ENCODE measurements around the gene ST6GALNAC1.

Gene ST6GALNAC1

DNA sequence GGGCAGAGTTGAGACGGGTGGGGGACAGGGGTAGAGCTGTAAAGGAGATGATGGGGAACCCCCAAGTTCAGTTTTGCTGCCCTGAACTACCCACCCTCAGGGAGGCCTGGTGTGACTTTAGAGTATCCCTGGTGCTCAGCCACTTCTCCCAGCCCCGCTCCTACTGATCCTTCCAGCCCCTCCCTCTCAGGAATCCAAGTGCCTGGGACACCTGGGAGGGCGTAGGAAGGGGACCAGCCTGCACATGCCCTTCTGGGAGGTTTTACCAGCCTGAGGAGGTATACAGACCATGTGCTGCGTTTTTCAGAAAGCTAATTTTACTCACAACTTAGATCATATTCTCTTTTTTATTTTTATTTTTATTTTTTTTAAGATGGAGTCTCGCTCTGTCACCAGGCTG, 62.0 kb downstream of the ST6GALNAC1 start:
- DNase-seq, result no peak
- peaks cover 75% of the 10 kb centered on the region for H3K27me3 Mint-ChIP-seq
- H3K36me3 Mint-ChIP-seq, result no peaks in the 10 kb centered on the region
- no peak overlapping the region for H3K27ac Mint-ChIP-seq
- H3K4me3 Mint-ChIP-seq, result no peak overlapping the region
- H3K4me1 Mint-ChIP-seq, result peaks cover 21% of the 10 kb centered on the region
- no peaks in the 10 kb centered on the region for H3K9me3 Mint-ChIP-seq
- CTCF ChIA-PET, result interaction anchor here (1.0 kb wide), 1 partner anchor 43 kb away, joined by 4 read pairs; no protein-coding TSS in a partner anchor

DNA sequence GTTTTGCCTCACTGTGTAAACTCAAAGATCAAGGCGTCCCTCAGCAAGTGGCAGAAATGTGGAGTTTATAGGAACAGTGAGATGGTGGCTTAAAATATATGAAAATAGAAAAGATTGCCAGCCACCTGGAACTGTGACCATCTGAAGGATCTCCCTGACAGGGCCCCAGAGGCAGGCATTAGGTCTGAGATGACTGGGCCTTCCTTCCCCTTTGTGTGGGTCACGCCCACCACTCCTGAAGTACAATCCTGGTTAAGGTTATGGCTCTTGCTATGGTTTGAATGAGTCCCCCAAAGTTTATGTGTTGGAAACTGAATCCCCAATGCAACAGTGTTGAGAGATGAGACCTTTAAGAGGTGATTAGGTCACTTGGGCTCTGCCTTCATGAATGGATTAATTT, 64.3 kb downstream of the ST6GALNAC1 start:
- Mint-ChIP-seq H3K4me3 (no peak overlapping the region), H3K4me1 (peaks cover 7% of the 10 kb centered on the region), H3K9me3 (no peaks in the 10 kb centered on the region), H3K27ac (no peak overlapping the region), H3K27me3 (peaks cover 59% of the 10 kb centered on the region), H3K36me3 (no peaks in the 10 kb centered on the region)
- no peak for DNase-seq
- CTCF ChIA-PET, result interaction anchor here (1.3 to 1.6 kb wide), 3 partner anchors 16 to 134 kb away, joined by 3 to 5 read pairs (median 4); no protein-coding TSS in a partner anchor

DNA sequence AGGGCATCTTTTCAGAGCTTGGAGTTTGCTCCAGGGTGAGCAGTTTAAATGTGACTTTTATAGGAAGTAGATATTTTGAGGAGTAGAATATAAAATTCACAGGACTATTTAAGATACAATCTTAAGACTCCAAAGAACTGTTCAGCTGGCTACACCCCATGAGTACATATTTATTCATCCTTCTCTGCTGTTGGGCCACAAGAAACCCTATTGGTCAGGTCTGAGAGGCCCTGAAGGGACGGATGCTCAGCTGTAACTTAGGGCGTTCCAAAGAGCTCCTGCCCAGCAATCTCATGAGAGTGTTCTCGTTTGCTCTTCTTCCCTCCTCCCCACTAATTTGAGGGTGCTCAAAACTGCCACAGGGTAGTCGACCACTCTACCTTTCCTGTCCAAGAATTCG, 65.2 kb downstream of the ST6GALNAC1 start:
- no peak for DNase-seq
- no peak overlapping the region for H3K27ac Mint-ChIP-seq
- no peak overlapping the region for H3K4me3 Mint-ChIP-seq
- peaks cover 50% of the 10 kb centered on the region for H3K27me3 Mint-ChIP-seq
- peaks cover 7% of the 10 kb centered on the region for H3K4me1 Mint-ChIP-seq
- H3K36me3 Mint-ChIP-seq, result no peaks in the 10 kb centered on the region
- CTCF ChIA-PET, result interaction anchor here (1.3 to 1.6 kb wide), 2 partner anchors 23 to 135 kb away, joined by 3 to 5 read pairs; no protein-coding TSS in a partner anchor
- no peaks in the 10 kb centered on the region for H3K9me3 Mint-ChIP-seq

DNA sequence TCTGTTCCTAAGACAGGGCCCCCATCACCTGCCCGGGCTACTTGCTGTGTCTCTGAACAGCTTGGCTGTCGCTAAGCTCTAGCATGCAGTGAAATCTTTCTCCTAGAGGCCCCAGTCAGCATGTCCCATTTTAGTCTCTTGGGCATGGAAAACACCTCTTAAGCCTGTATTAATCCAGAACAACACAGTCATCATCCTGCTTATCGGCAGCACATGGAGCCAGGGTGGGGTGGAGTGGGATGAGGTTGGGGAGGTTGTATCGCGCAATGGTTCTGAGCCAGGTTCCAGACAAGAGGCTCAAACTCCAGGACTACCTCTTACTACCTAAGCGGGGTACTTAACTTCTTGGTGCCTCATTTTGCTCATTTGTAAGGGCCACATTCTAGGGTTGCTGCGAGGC, 65.7 kb downstream of the ST6GALNAC1 start:
- DNase-seq, result no peak
- CTCF ChIA-PET, result interaction anchor here (1.3 to 1.6 kb wide), 2 partner anchors 23 to 135 kb away, joined by 3 to 5 read pairs; no protein-coding TSS in a partner anchor
- Mint-ChIP-seq H3K27me3 (peaks cover 45% of the 10 kb centered on the region), H3K4me1 (peaks cover 7% of the 10 kb centered on the region), H3K9me3 (no peaks in the 10 kb centered on the region), H3K4me3 (no peak overlapping the region), H3K36me3 (no peaks in the 10 kb centered on the region), H3K27ac (no peak overlapping the region)

DNA sequence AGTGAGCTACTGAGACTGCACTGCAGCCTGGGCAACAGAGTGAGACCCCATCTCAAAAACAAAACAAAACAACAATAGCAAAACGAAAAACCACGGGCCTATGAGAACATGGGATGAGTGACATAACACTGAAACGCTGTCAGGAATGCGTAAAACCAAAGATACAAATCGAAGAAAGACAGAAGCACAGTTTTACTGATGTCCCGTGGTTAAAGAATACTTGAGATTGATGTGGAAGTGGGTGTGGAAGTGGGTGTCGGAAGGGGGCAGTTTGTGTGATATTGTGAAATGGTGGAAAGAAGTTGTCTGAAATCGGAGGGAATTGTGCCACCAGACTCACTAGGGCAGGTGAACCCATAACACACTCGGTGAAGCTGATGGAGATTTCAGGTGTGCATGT, 67.4 kb downstream of the ST6GALNAC1 start:
- peaks cover 28% of the 10 kb centered on the region for H3K27me3 Mint-ChIP-seq
- no peak overlapping the region for H3K4me3 Mint-ChIP-seq
- CTCF ChIA-PET, result interaction anchor here (0.8 kb wide), 1 partner anchor 48 kb away, joined by 3 read pairs; no protein-coding TSS in a partner anchor
- H3K9me3 Mint-ChIP-seq, result no peaks in the 10 kb centered on the region
- no peak for DNase-seq
- H3K27ac Mint-ChIP-seq, result no peak overlapping the region
- peaks cover 7% of the 10 kb centered on the region for H3K4me1 Mint-ChIP-seq
- no peaks in the 10 kb centered on the region for H3K36me3 Mint-ChIP-seq

DNA sequence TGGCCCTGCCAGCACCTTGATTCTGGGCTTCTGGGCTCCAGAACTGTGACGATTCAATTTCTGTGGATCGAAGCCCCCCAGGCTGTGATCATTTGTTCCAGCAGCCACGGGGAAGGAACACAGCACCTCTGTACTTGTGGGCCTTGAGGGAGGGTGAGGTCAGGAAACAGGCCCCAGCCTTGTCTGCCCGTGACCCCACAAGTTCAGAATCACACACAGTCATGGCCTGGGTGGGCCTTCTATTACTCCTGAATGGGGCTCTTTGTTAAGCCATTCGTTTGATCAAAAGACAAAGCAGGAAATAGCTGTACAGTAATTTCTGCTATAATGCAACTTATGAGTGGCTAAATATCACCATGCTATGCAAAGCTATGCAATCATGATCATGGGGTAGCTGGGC, 68.0 kb downstream of the ST6GALNAC1 start:
- no peak for DNase-seq
- H3K9me3 Mint-ChIP-seq, result no peaks in the 10 kb centered on the region
- no peaks in the 10 kb centered on the region for H3K36me3 Mint-ChIP-seq
- H3K4me3 Mint-ChIP-seq, result no peak overlapping the region
- peaks cover 22% of the 10 kb centered on the region for H3K27me3 Mint-ChIP-seq
- peaks cover 7% of the 10 kb centered on the region for H3K4me1 Mint-ChIP-seq
- CTCF ChIA-PET, result interaction anchor here (0.8 kb wide), 1 partner anchor 49 kb away, joined by 3 read pairs; no protein-coding TSS in a partner anchor
- no peak overlapping the region for H3K27ac Mint-ChIP-seq
